Uterus (tissue), 2 donors: ENCODE data around the gene C6orf89.

Source experiments
- POLR2A ChIP-seq, 2 donors: fragments of 450-650 bp; IDR thresholded peaks; one replicate each; pipeline ENCODE4 v1.6.1; 2016; ENCODE audit warnings: antibody characterized with exemption in 2 of 2, mild to moderate bottlenecking in 1 of 2, moderate library complexity in 1 of 2
- TF ChIP-seq, protein P1 (sequence below), 4 experiments: fragments of 200-600 bp in 2 of 4; fragments of 450-650 bp in 2 of 4; sonication (generic) in 2 of 4; IDR thresholded peaks; one replicate each; pipeline ENCODE4 v1.5.1; 2016 to 2019; ENCODE audit warnings: antibody characterized with exemption in 4 of 4, mild to moderate bottlenecking in 2 of 4, moderate library complexity in 1 of 4

DNA sequence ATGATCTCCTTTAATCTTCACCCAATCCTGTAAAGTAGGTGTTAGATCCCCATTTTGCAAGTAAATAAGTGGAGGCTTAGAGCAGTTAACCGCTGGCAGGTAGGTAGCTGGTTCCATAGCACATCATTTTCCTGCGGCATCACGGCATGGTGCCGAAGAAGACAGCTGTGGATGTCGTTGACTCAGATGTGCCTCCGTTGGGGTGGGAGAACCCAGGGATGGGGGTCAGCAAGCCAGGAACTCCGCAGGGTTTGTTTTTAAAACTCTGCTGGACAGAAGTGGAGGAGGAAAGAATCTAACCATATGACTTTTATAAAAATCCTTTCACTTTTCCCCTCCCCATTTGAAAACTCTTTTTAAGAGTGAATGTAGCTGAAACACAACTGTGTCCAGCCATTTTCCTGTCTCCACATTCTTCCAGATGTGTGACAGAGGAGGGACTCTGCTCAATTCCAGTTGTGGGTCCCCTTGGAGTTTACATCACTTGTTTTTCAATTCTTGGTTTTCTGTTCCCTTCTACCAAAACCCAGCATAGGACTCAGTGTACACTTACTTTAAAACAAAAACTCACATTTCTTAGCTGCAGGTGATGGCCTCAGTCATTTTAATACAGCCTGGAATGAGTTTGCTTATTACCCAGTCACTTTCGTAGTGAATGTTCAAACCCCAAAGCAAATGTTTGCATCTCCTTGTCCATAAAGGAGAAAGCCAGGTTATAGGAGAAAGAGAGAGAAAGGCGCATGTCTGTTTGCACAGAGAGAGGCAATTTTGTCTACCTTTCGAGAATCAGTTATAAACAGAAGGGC lies 41.2 kb downstream of the C6orf89 start:
- TF ChIP-seq, protein P1, sequence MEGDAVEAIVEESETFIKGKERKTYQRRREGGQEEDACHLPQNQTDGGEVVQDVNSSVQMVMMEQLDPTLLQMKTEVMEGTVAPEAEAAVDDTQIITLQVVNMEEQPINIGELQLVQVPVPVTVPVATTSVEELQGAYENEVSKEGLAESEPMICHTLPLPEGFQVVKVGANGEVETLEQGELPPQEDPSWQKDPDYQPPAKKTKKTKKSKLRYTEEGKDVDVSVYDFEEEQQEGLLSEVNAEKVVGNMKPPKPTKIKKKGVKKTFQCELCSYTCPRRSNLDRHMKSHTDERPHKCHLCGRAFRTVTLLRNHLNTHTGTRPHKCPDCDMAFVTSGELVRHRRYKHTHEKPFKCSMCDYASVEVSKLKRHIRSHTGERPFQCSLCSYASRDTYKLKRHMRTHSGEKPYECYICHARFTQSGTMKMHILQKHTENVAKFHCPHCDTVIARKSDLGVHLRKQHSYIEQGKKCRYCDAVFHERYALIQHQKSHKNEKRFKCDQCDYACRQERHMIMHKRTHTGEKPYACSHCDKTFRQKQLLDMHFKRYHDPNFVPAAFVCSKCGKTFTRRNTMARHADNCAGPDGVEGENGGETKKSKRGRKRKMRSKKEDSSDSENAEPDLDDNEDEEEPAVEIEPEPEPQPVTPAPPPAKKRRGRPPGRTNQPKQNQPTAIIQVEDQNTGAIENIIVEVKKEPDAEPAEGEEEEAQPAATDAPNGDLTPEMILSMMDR (IDR thresholded peaks at IDR 0.05) = no peak
- TF ChIP-seq POLR2A (IDR thresholded peaks at IDR 0.05) = no peak
